ENCODE data around the gene MAIP1. TPM values are rescaled to one million over a fixed set of nuclear protein-coding genes. Genes with fewer than 3 reads are reported as not detected.
A peak's percentile ranks its signal among the peaks of the same experiment; 100 is the strongest.

MAIP1 gene
- total RNA-seq, 2 experiments from 2014 or later: 19.2 to 20.0 TPM

DNA sequence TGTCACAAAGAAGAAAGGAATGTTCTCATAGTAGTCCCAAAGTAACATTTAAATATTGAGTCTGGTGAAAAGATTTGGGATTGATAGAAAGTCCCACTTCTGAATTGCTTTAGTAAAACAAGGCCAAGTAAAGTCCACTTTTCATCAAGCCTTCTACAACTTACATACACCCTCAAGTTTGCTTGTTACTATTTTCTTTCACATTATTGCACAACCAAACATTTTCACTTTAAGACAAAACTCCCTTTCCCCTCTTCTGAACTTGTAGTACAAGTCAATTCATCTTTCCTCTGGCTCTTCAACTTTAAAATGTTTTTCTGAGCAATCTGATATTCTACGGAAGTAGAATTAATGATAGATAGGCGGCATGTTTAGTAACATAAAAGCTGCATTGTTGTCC lies 11.0 kb downstream of the MAIP1 start:
- ATAC-seq (ENCODE audit: low read depth): no peak
- H3K4me1 Mint-ChIP-seq: no peaks in the 10 kb centered on the region
- no peak overlapping the region for H3K4me3 Mint-ChIP-seq
- H3K27me3 Mint-ChIP-seq: no peaks in the 10 kb centered on the region
- no peaks in the 10 kb centered on the region for H3K9me3 Mint-ChIP-seq
- peaks cover 19% of the 10 kb centered on the region for H3K36me3 Mint-ChIP-seq
- POLR2A ChIA-PET: no interaction called here
- DNase-seq: no peak
- no peak overlapping the region for H3K27ac Mint-ChIP-seq

DNA sequence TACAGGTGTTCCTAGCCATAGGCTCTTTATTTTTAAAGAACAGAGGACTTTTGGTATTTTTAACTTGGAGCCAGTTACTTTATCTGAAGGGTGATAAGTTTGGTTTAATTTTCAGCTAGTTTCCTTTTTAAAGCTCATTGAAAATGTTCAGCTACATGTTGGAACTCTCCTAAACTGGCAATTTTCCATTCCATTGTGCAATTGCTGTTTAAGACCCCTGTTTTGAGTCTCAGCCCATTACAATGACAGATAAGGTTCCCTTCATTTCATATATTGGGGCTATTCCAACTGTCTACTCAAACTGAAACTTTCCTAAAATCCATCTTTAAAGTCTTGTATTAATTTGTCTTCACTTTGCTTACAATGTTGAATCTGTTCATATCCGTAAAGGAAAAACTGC lies 11.6 kb downstream of the MAIP1 start:
- POLR2A ChIA-PET: no interaction called here
- Mint-ChIP-seq H3K9me3 (no peaks in the 10 kb centered on the region), H3K4me3 (no peak overlapping the region), H3K4me1 (no peaks in the 10 kb centered on the region), H3K27ac (no peak overlapping the region), H3K36me3 (peaks cover 16% of the 10 kb centered on the region), H3K27me3 (no peaks in the 10 kb centered on the region)
- DNase-seq (no peak), ATAC-seq (ENCODE audit: low read depth) (no peak)

DNA sequence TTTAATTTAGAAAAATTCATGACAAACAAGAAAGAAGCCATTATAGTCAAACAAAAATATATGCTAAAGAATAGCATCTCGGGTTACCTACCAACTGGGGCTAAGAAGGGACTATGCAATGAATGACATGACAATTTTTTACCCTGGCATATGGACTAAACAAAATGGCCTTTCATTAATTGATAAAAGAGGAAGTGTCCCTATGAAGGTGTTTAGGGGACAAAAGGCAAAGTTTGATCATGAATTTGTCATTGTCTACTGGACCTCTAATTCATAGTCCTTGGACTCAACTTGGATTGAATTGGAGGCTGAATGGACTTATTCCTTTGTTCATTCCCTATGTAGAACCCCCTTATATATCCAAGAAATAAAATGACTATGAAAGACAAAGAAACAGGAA lies 12.7 kb downstream of the MAIP1 start:
- ATAC-seq (ENCODE audit: low read depth) (no peak), DNase-seq (no peak)
- H3K27me3 Mint-ChIP-seq: no peaks in the 10 kb centered on the region
- H3K4me3 Mint-ChIP-seq: no peak overlapping the region
- peaks cover 10% of the 10 kb centered on the region for H3K36me3 Mint-ChIP-seq
- H3K27ac Mint-ChIP-seq: no peak overlapping the region
- no peaks in the 10 kb centered on the region for H3K4me1 Mint-ChIP-seq
- H3K9me3 Mint-ChIP-seq: no peaks in the 10 kb centered on the region
- POLR2A ChIA-PET: no interaction called here

DNA sequence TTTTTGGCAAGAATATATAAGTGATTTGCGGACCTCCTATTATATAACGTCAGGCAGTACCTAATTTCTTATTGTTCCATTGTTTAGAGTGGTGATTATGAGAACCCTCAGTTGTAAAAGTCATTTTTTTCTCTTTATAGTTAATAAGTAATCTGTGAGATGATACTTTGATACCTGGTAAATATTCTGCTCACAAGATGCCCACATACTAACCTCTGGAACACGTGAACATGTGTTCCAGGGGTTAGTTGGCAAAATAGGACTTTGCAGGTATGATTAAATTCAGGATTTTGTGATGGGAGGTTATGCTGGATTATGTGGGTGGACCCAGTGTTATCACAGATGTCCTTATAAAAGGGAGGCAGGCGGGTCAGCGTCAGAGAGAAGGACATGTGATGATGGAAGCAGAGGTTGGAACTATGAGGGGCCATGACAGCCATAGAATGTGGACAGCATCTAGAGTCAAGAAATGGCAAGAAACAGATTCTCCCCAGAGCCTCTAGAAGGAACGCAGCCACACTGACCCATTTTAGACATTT lies 16.8 kb downstream of the MAIP1 start:
- Mint-ChIP-seq H3K36me3 (peaks cover 8% of the 10 kb centered on the region), H3K27me3 (no peaks in the 10 kb centered on the region), H3K9me3 (no peaks in the 10 kb centered on the region), H3K4me1 (no peaks in the 10 kb centered on the region), H3K4me3 (no peak overlapping the region), H3K27ac (no peak overlapping the region)
- POLR2A ChIA-PET: no interaction called here
- ATAC-seq (ENCODE audit: low read depth): no peak
- DNase-seq: no peak

DNA sequence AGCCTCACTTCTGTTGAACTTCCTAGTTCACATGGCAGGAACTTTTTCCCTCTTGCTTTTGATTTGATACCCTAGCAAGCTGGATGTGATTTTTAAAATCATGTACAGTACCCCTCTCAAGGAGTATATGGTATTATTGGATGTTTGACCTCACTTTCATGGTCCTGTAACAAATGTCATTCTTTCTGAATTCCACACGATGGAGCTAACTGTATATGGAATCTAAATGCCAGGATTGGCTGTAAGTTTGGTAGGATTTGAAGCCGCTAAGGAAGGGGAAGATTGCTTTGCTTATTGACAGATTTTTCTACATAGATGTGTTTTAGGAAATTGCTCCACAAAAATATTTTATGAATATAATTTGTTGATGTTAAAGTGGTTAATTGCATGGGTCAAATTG lies 18.3 kb downstream of the MAIP1 start:
- Mint-ChIP-seq H3K27ac (no peak overlapping the region), H3K36me3 (peaks cover 7% of the 10 kb centered on the region), H3K9me3 (no peaks in the 10 kb centered on the region), H3K4me3 (no peak overlapping the region), H3K4me1 (peaks cover 8% of the 10 kb centered on the region), H3K27me3 (no peaks in the 10 kb centered on the region)
- POLR2A ChIA-PET: no interaction called here
- no peak for DNase-seq
- no peak for ATAC-seq (ENCODE audit: low read depth)

DNA sequence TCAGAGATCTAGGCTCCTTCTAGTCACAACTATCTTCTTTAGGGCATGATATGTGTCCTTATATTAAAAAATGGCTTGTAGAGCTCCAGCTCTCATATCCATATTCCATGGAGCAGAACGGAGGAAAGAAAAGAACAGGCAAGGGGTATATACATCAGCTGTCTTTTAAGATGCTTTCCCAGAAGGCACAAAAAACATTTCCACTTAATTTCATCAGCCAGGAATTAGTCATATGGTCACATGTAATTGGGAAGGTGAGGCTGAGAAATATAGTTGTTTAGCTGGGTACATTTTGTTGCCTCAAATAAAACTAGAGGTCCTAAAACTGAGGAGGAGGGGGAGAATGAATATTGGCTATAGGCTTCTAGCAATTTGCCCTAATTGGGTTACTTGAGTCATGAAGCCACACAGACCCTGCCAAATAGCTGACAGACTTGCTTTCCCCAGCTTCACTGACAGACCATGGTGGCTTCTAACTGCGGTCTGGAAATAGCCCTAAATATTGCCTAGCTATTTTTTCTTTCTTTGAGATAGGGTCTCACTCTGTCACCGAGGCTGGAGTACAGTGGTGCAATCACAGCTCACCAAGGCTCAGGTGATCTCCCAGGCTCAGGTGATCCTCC lies 20.0 kb downstream of the MAIP1 start:
- H3K36me3 Mint-ChIP-seq: peaks cover 6% of the 10 kb centered on the region
- no peak overlapping the region for H3K27ac Mint-ChIP-seq
- no peaks in the 10 kb centered on the region for H3K9me3 Mint-ChIP-seq
- DNase-seq (no peak), ATAC-seq (ENCODE audit: low read depth) (no peak)
- peaks cover 13% of the 10 kb centered on the region for H3K4me1 Mint-ChIP-seq
- H3K4me3 Mint-ChIP-seq: no peak overlapping the region
- H3K27me3 Mint-ChIP-seq: no peaks in the 10 kb centered on the region
- POLR2A ChIA-PET: interaction anchor here (0.5 kb wide), 1 partner anchor 49 kb away, joined by 5 read pairs; no protein-coding TSS in a partner anchor

DNA sequence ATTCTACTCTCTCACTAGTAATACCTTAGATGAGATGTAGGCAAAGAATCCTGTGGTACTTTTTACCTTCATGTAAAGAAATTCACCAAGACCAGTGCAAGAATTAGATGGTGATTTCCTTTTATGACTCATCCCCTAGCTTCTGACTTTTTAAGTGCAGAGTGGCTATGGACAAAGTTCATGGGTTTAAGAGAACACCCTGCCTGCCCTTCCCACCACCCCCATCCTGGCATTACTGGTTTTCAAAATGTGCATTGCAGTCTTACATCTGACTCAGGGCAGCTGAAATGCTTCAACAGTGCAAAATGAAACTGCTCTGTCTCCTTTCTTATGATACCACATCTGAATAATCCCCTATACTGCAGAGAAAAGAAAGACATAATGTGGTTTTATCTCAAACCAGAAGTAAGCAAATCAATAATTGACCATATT lies 22.6 kb downstream of the MAIP1 start:
- peak; percentile 50 for ATAC-seq (ENCODE audit: low read depth)

DNA sequence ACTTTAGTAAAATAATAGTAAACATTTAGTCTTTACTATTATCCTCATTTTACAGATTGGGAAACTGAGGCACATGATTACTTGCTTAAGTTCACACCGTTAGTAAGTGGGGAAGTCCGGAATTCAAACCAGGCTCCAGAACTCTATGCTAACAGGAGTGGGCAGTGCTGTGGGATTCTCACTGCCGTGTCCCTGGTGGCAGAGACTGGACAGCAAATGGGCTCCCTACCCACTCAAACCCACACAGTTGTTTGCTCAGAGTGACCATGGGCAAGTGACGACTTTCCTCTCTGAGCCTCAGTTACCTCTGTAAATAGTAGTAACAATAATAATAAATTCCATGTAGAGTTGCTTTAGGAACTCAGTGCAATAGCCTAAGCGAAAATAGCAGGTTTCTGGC lies 24.0 kb downstream of the MAIP1 start:
- Mint-ChIP-seq H3K36me3 (peaks cover 6% of the 10 kb centered on the region), H3K27me3 (no peaks in the 10 kb centered on the region), H3K4me1 (peaks cover 13% of the 10 kb centered on the region), H3K27ac (no peak overlapping the region), H3K4me3 (no peak overlapping the region), H3K9me3 (no peaks in the 10 kb centered on the region)
- DNase-seq: no peak
- POLR2A ChIA-PET: no interaction called here
- no peak for ATAC-seq (ENCODE audit: low read depth)

More for the DNA sequence above, 22.6 kb downstream of the MAIP1 start:
- POLR2A ChIA-PET: interaction anchor here (1.1 kb wide), 1 partner anchor 490 kb away, joined by 3 read pairs; no protein-coding TSS in a partner anchor
- H3K4me3 Mint-ChIP-seq: peak overlapping the region; percentile 3
- peaks cover 13% of the 10 kb centered on the region for H3K4me1 Mint-ChIP-seq
- no peaks in the 10 kb centered on the region for H3K9me3 Mint-ChIP-seq
- H3K36me3 Mint-ChIP-seq: peaks cover 6% of the 10 kb centered on the region
- no peak overlapping the region for H3K27ac Mint-ChIP-seq
- DNase-seq: no peak
- no peaks in the 10 kb centered on the region for H3K27me3 Mint-ChIP-seq

DNA sequence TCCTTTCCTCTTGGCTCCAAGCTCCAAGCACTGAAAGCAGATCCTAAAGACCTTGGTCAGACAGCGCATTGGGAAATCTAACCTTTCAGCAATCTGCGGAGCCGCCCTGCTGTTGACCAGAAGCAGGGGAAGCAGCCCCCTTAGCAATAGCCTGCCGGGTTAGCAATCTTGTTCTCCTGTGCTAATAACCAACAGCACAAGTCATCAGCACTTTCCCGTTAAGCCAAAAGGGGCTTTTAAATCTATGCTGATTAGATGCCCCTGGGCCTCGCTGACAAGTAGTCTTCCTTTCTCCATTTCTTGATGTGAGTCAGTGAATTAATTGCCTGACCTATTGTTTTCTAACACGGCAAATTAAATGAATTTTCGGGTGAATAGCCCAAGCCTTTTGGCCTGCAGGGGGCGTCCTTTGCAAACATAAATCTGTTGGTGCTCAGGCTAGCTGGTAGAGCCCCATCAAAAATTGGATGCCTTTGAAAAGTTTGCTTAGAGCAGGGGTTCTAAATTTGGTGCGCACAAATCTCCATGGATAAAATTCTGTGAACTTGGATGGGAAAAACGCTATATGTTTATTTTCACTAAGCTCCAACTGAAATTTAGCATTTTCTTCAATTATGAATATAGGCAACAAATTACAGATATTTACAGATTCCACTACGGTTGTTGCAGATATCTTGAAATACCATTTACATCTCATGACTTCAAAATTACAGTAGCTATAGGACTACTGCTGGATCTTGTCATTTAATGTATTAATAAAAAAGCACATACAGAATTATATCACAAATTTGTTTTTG lies 24.6 kb downstream of the MAIP1 start:
- peak; percentile 62 for ATAC-seq (ENCODE audit: low read depth)
- no peak overlapping the region for H3K27ac Mint-ChIP-seq
- POLR2A ChIA-PET: no interaction called here

DNA sequence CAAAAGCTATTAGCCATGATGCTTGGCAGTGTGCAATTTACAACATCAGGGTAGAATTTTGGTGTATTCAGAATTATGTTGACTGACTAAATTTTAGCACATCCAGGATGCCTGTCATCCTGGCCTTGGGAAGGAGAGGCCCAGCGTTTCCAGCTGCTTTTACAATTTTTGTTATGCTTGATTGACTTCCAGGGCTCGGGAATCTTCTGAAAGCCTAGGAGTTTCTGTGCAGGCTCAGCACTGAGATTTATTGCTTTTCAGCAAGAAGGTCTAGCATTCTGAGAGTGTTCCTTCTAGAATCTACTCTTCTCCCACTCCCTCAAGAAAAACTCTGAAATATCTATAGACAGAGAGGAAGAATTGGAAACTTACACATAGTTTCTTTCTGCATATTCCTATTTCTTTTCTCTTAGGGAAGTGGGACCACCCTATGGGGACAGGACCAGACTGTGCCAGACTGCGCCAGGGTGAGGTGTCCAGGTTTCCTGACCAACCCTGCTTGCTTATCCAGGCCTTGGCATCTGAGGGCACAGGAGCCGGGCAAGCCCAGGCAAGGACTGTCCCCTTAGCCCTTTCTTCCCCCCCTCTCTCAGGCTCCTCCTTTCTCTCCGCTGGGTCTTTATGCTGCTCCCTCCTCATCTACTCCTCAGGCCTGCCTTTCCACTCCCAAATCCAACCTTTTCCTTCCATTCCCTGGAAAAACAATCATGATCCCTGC lies 26.9 kb downstream of the MAIP1 start:
- no peak overlapping the region for H3K27ac Mint-ChIP-seq
- H3K9me3 Mint-ChIP-seq: peaks cover 1% of the 10 kb centered on the region
- H3K4me1 Mint-ChIP-seq: peaks cover 18% of the 10 kb centered on the region
- no peaks in the 10 kb centered on the region for H3K27me3 Mint-ChIP-seq
- POLR2A ChIA-PET: interaction anchor here (0.6 kb wide), 1 partner anchor 499 kb away, joined by 3 read pairs; no protein-coding TSS in a partner anchor
- no peak overlapping the region for H3K4me3 Mint-ChIP-seq
- no peaks in the 10 kb centered on the region for H3K36me3 Mint-ChIP-seq
- ATAC-seq (ENCODE audit: low read depth): no peak
- no peak for DNase-seq

More for the DNA sequence above, 24.6 kb downstream of the MAIP1 start:
- no peak overlapping the region for H3K4me3 Mint-ChIP-seq
- H3K4me1 Mint-ChIP-seq: peaks cover 13% of the 10 kb centered on the region
- peak; percentile 81 for DNase-seq
- no peaks in the 10 kb centered on the region for H3K27me3 Mint-ChIP-seq
- peaks cover 6% of the 10 kb centered on the region for H3K36me3 Mint-ChIP-seq
- H3K9me3 Mint-ChIP-seq: no peaks in the 10 kb centered on the region

DNA sequence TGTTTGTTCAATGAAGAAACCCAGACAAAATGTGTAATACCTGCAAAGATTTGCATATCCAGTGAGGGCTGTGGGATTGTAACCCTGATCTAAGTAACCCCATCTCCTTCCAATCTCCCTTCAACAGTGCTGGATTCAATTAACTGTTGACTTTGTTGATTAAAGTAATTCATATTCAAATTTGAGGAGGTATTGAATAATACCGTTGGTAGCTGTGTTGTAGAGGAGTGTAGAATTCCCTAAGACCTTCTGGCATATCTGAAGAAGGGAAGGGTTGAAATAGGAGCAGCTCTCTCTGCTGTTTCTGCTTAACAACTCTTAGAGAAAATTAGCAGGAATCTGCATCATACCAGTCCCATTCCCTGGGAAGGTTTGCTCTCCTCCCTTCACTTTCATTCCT lies 28.2 kb downstream of the MAIP1 start:
- POLR2A ChIA-PET: interaction anchor here (0.6 kb wide), 1 partner anchor 540 kb away, joined by 3 read pairs; no protein-coding TSS in a partner anchor
- Mint-ChIP-seq H3K9me3 (peaks cover 1% of the 10 kb centered on the region), H3K27ac (no peak overlapping the region), H3K4me1 (peaks cover 12% of the 10 kb centered on the region), H3K4me3 (no peak overlapping the region), H3K36me3 (no peaks in the 10 kb centered on the region), H3K27me3 (no peaks in the 10 kb centered on the region)
- ATAC-seq (ENCODE audit: low read depth) (no peak), DNase-seq (no peak)

DNA sequence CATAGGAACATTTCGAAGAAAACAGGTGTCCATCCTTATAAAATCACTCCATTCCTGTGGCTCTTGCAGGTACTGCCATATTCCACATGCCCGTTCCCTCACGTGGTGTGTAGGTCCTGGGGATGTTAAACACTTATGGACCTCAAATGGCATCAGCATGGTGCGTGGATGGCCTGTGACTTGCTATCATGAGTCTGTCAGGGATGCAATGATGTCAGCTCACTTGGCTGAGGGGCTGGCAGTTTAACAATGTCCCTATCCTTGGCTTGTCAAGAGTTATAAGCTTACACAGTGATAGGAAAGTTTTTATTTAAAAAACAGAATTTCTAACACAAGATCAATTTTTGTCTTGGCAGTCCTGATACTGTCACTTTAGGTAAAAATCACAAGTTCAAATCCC lies 28.8 kb downstream of the MAIP1 start:
- no peaks in the 10 kb centered on the region for H3K27me3 Mint-ChIP-seq
- H3K27ac Mint-ChIP-seq: no peak overlapping the region
- no peak overlapping the region for H3K4me3 Mint-ChIP-seq
- POLR2A ChIA-PET: interaction anchor here (0.6 kb wide), 1 partner anchor 540 kb away, joined by 3 read pairs; no protein-coding TSS in a partner anchor
- no peaks in the 10 kb centered on the region for H3K36me3 Mint-ChIP-seq
- peaks cover 8% of the 10 kb centered on the region for H3K4me1 Mint-ChIP-seq
- DNase-seq: no peak
- ATAC-seq (ENCODE audit: low read depth): no peak
- peaks cover 1% of the 10 kb centered on the region for H3K9me3 Mint-ChIP-seq

DNA sequence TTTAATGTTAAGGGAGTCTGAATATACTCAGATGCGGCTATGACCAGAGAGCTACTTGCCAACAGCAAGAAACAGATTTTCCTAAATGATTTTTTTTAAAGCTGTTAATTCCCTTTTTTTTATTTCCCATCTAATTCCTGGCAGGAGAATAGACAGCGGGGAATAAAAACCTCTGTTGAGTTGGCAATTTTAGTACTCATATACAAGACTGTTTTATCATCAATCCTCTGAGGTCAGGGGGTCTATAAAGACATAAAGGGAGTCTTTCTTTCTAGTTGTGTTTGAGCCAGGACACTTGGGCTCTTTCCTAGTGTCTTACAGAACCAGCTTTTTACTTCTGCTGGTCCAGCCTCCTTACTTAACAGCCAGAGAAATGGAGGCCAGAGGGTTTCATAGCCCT lies 29.4 kb downstream of the MAIP1 start:
- POLR2A ChIA-PET: no interaction called here
- Mint-ChIP-seq H3K4me3 (no peak overlapping the region), H3K27me3 (no peaks in the 10 kb centered on the region), H3K36me3 (no peaks in the 10 kb centered on the region), H3K4me1 (peaks cover 7% of the 10 kb centered on the region), H3K27ac (no peak overlapping the region), H3K9me3 (peaks cover 1% of the 10 kb centered on the region)
- ATAC-seq (ENCODE audit: low read depth) (no peak), DNase-seq (no peak)
